DOHH2 (cell line): Measurements from ENCODE around the gene ATP5F1C.

Experiments
- EZH2phosphoT487 ChIP-seq: fragments of 200-600 bp; sonication (generic); IDR thresholded peaks from 2 replicates; pipeline ENCODE4 v1.6.1; 2017; ENCODE audit warnings: borderline replicate concordance, mild to moderate bottlenecking, antibody characterized with exemption, low read length, moderate library complexity, mixed read lengths
- TF ChIP-seq, protein P1 (sequence below): fragments of 200-600 bp; sonication (generic); IDR thresholded peaks from one replicate; pipeline ENCODE4 v1.5.1; 2014; ENCODE audit warnings: antibody characterized with exemption, mild to moderate bottlenecking, low read depth, low read length; ENCODE audit not compliant: poor library complexity, severe bottlenecking

DNA sequence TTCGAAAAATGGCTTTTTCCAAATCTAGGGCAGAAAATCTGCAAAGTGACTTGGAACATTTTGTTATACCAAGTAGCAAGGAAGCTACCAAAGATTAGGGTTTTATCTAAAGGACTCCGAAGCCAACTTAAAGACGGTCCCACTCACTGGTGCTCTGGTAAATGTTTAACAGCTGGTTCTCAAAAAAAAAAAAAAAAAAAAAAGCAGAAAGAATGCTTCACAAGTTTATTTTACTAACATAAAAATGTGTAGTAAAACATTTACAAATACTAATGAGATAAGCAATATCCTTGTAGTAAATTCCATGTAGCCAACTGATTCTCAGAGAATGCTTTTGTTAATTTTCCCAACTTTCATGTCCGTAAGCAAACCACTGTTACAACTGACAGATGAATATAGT lies 68.7 kb downstream of the ATP5F1C start:
- TF ChIP-seq, protein P1, sequence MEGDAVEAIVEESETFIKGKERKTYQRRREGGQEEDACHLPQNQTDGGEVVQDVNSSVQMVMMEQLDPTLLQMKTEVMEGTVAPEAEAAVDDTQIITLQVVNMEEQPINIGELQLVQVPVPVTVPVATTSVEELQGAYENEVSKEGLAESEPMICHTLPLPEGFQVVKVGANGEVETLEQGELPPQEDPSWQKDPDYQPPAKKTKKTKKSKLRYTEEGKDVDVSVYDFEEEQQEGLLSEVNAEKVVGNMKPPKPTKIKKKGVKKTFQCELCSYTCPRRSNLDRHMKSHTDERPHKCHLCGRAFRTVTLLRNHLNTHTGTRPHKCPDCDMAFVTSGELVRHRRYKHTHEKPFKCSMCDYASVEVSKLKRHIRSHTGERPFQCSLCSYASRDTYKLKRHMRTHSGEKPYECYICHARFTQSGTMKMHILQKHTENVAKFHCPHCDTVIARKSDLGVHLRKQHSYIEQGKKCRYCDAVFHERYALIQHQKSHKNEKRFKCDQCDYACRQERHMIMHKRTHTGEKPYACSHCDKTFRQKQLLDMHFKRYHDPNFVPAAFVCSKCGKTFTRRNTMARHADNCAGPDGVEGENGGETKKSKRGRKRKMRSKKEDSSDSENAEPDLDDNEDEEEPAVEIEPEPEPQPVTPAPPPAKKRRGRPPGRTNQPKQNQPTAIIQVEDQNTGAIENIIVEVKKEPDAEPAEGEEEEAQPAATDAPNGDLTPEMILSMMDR, result no peak
- TF ChIP-seq EZH2phosphoT487, result no peak
